ENCODE results near the gene HYCC2. TPM values are rescaled to one million over a fixed set of nuclear protein-coding genes. Genes with fewer than 3 reads are reported as not detected.

Gene HYCC2
- total and polyA plus RNA-seq, 2 donors (not counting 3 experiments of a cell fraction or from before 2014, with no cell fraction given), result 3.0 to 21.2 TPM

DNA sequence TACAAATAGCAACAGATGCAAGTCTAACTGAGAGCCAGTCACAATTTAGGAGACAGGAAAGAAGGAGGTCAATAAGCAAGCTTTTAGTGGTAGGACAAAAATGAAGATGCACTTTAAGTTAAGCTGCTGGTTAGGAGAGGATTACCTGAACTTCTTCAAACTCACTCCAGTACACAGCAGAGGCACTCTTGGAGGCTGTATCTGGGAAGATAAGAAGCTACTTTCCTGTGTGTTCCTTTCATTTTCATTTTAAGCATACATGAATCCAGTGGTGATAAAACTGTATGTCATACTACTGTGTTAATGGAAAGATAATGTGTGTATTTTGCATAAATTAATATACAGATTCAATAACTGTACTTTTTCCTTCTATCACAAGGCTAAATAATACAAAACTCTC, 49.6 kb downstream of the HYCC2 start:
- H3K4me2 ChIP-seq (ENCODE audit: insufficient read depth, low read length), result no peak overlapping the region
- intact Hi-C loops (cut with micrococcal nuclease), result no loop called here
- no peaks in the 10 kb centered on the region for H3K4me1 ChIP-seq (ENCODE audit: control insufficient read depth, extremely low read depth, insufficient read depth, low read length)
- no peak for FAIRE-seq
- BruUV-seq (replicated peaks), result no TSS peak
- no peaks in the 10 kb centered on the region for H3K27me3 ChIP-seq (ENCODE audit: control insufficient read depth in 2 of 2, insufficient read depth in 2 of 2, low read length in 2 of 2)
- H3K79me2 ChIP-seq (ENCODE audit: control insufficient read depth, insufficient read depth, low read length), result peaks cover 6% of the 10 kb centered on the region
- CTCF ChIA-PET, result interaction anchor here (0.9 to 1.2 kb wide), 3 partner anchors 11 to 136 kb away, joined by 3 to 4 read pairs (median 3); no protein-coding TSS in a partner anchor
- no peak for TF ChIP-seq POLR2AphosphoS5 (IDR thresholded peaks at IDR 0.05; ENCODE audit: insufficient read depth, low read depth, low read length)
- TF ChIP-seq POLR2A (IDR thresholded peaks at IDR 0.05; ENCODE audit: low read depth, low read length), result no peak
- no peak for TF ChIP-seq JUN (IDR thresholded peaks at IDR 0.05; ENCODE audit: borderline replicate concordance, insufficient read depth, insufficient read length, low read depth)
- TF ChIP-seq FOS (IDR thresholded peaks at IDR 0.05; ENCODE audit: borderline replicate concordance, insufficient read depth, low read length), result no peak
- TF ChIP-seq GATA2 (IDR thresholded peaks at IDR 0.05; ENCODE audit: insufficient read depth, insufficient read length, low read depth, low read length), result no peak
- TF ChIP-seq, protein P1, sequence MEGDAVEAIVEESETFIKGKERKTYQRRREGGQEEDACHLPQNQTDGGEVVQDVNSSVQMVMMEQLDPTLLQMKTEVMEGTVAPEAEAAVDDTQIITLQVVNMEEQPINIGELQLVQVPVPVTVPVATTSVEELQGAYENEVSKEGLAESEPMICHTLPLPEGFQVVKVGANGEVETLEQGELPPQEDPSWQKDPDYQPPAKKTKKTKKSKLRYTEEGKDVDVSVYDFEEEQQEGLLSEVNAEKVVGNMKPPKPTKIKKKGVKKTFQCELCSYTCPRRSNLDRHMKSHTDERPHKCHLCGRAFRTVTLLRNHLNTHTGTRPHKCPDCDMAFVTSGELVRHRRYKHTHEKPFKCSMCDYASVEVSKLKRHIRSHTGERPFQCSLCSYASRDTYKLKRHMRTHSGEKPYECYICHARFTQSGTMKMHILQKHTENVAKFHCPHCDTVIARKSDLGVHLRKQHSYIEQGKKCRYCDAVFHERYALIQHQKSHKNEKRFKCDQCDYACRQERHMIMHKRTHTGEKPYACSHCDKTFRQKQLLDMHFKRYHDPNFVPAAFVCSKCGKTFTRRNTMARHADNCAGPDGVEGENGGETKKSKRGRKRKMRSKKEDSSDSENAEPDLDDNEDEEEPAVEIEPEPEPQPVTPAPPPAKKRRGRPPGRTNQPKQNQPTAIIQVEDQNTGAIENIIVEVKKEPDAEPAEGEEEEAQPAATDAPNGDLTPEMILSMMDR (IDR thresholded peaks at IDR 0.05; ENCODE audit: extremely low read depth in 1 of 2, insufficient read depth in 1 of 2, low read depth in 1 of 2, low read length in 2 of 2), result no peak
- no peak for TF ChIP-seq EZH2 (IDR thresholded peaks at IDR 0.05; ENCODE audit: borderline replicate concordance, low read depth, low read length, severe bottlenecking)
- no peak for TF ChIP-seq MYC (IDR thresholded peaks at IDR 0.05; ENCODE audit: low read depth, low read length)
- TF ChIP-seq, protein P2, sequence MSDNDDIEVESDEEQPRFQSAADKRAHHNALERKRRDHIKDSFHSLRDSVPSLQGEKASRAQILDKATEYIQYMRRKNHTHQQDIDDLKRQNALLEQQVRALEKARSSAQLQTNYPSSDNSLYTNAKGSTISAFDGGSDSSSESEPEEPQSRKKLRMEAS (IDR thresholded peaks at IDR 0.05; ENCODE audit: insufficient read depth, insufficient read length), result no peak
- no peak overlapping the region for H2AFZ ChIP-seq (ENCODE audit: low read depth, low read length)
- no peak overlapping the region for H3K27ac ChIP-seq (ENCODE audit: insufficient read depth, low read depth, low read length)
- dilution Hi-C loops (cut with MboI; ENCODE audit: extremely low pct_ligation_motif_present, low sequenced_read_pairs), result no loop called here
- H3K36me3 ChIP-seq (ENCODE audit: control insufficient read depth in 2 of 2, extremely low read depth in 1 of 2, insufficient read depth in 2 of 2, low read length in 2 of 2), result peaks cover 0 to 4% of the 10 kb centered on the region in 2 experiments
- no peaks in the 10 kb centered on the region for H3K9me3 ChIP-seq (replicated peaks; ENCODE audit: control insufficient read depth, insufficient read depth, low read length)
- H3K9me1 ChIP-seq (replicated peaks; ENCODE audit: control insufficient read depth, extremely low read depth, insufficient read depth, low read length), result no peaks in the 10 kb centered on the region
- no peak overlapping the region for H3K9ac ChIP-seq (replicated peaks; ENCODE audit: extremely low read depth, insufficient read depth, low read length)
- no peak overlapping the region for H3K4me3 ChIP-seq (replicated peaks in 1 of 3; ENCODE audit: insufficient read depth in 1 of 3, low read depth in 1 of 3, low read length in 3 of 3)
- H4K20me1 ChIP-seq (replicated peaks; ENCODE audit: control insufficient read depth, extremely low read depth, insufficient read depth, low read length), result no peaks in the 10 kb centered on the region
- POLR2A ChIA-PET, result no interaction called here
- no peak for DNase-seq (ENCODE audit: low read depth, low spot score)

Small RNAs within 50 kb of the gene (small RNA-seq; reads per million reads assigned to genes)
- gene RNU6-1206P (ENCODE audit: insufficient read depth, insufficient read length, low read depth, low replicate concordance), result not detected

Other genes starting within 250 kb of the HYCC2 start
- 79.7 and 92.4 TPM in 2 replicates for gene CLK1, start 207.0 kb downstream of the HYCC2 start, total RNA-seq
- gene CLK1, start 207.0 kb downstream of the HYCC2 start, polyA plus RNA-seq, result 33.1 and 61.4 TPM in 2 replicates
- gene PPIL3, start 182.6 kb downstream of the HYCC2 start, total RNA-seq, result 25.0 and 28.7 TPM in 2 replicates
- 22.1 and 27.1 TPM in 2 replicates for gene PPIL3, start 182.6 kb downstream of the HYCC2 start, polyA plus RNA-seq
- 14.9 and 16.3 TPM in 2 replicates for gene NIF3L1, start 182.3 kb downstream of the HYCC2 start, total RNA-seq
- gene NIF3L1, start 182.3 kb downstream of the HYCC2 start, polyA plus RNA-seq, result 31.9 and 37.5 TPM in 2 replicates
- gene ORC2, start 108.0 kb downstream of the HYCC2 start, total RNA-seq, result 34.0 and 45.4 TPM in 2 replicates
- 2.8 and 4.2 TPM in 2 replicates for gene ORC2, start 108.0 kb downstream of the HYCC2 start, polyA plus RNA-seq
- gene NDUFB3, start 330 bp upstream of the HYCC2 start, total RNA-seq, result 96.7 and 101 TPM in 2 replicates
- 41.8 and 65.6 TPM in 2 replicates for gene NDUFB3, start 330 bp upstream of the HYCC2 start, polyA plus RNA-seq
- 222 and 260 TPM in 2 replicates for gene CFLAR, start 44.5 kb upstream of the HYCC2 start, total RNA-seq
- gene CFLAR, start 44.5 kb upstream of the HYCC2 start, polyA plus RNA-seq, result 85.5 and 104 TPM in 2 replicates
- 31.1 and 37.6 TPM in 2 replicates for gene CASP10, start 111.5 kb upstream of the HYCC2 start, total RNA-seq
- gene CASP10, start 111.5 kb upstream of the HYCC2 start, polyA plus RNA-seq, result 15.7 and 16.4 TPM in 2 replicates
- gene CASP8, start 188.9 kb upstream of the HYCC2 start, total RNA-seq, result 5.8 and 8.8 TPM in 2 replicates
- 3.5 and 5.3 TPM in 2 replicates for gene CASP8, start 188.9 kb upstream of the HYCC2 start, polyA plus RNA-seq